ENCODE measurements around the gene GP9.

Gene GP9

GRCh38 chr3:129060276-129061022 lies at the start of gene GP9:
GP9 (plus strand) TSS chr3:129060779; CDS start chr3:129061740, 961 bp downstream.
- DNase-seq, result no peak

- no peak for DNase-seq
These were observed 47.1 kb upstream of the GP9 start for GRCh38 chr3:129013491-129013891.

GRCh38 chr3:129014148-129014547 lies 46.4 kb upstream of the GP9 start:
- no peak for DNase-seq

GRCh38 chr3:129014793-129015345 lies 45.7 kb upstream of the GP9 start:
- no peak for DNase-seq

- peak; percentile 58 for DNase-seq
These were observed 45.0 kb upstream of the GP9 start for GRCh38 chr3:129015388-129016105.

GRCh38 chr3:129016356-129016719 lies 44.2 kb upstream of the GP9 start:
- peak; percentile 66 for DNase-seq

GRCh38 chr3:129016720-129017483 lies 43.7 kb upstream of the GP9 start:
- no peak for DNase-seq

GRCh38 chr3:129017484-129017899 lies 43.1 kb upstream of the GP9 start:
- no peak for DNase-seq

- no peak for DNase-seq
These were observed 42.3 kb upstream of the GP9 start for GRCh38 chr3:129018271-129018670.

GRCh38 chr3:129018751-129019150 lies 41.8 kb upstream of the GP9 start:
- DNase-seq, result no peak

GRCh38 chr3:129019266-129019665 lies 41.3 kb upstream of the GP9 start:
- no peak for DNase-seq

- no peak for DNase-seq
These were observed 39.9 kb upstream of the GP9 start for GRCh38 chr3:129020691-129021090.

GRCh38 chr3:129021140-129021551 lies 39.4 kb upstream of the GP9 start:
- DNase-seq, result no peak

- no peak for DNase-seq
These were observed 38.2 kb upstream of the GP9 start for GRCh38 chr3:129022114-129023007.

- no peak for DNase-seq
These were observed 37.6 kb upstream of the GP9 start for GRCh38 chr3:129023008-129023358.

- no peak for DNase-seq
These were observed 36.7 kb upstream of the GP9 start for GRCh38 chr3:129023909-129024308.

- no peak for DNase-seq
These were observed 35.5 kb upstream of the GP9 start for GRCh38 chr3:129025108-129025507.

- no peak for DNase-seq
These were observed 34.7 kb upstream of the GP9 start for GRCh38 chr3:129025691-129026435.

GRCh38 chr3:129026728-129027543 lies 33.6 kb upstream of the GP9 start:
- peak; percentile 91 for DNase-seq

GRCh38 chr3:129027544-129027880 lies 33.1 kb upstream of the GP9 start:
- no peak for DNase-seq

GRCh38 chr3:129028866-129029265 lies 31.7 kb upstream of the GP9 start:
- DNase-seq, result no peak
